LNCAP (cell line): ENCODE results near the gene PSMD11.

ENCODE experiments used
- CTCF ChIP-seq: fragments of 450-650 bp; IDR thresholded peaks from 2 replicates; pipeline ENCODE4 v1.5.1; 2017; ENCODE audit warnings: mild to moderate bottlenecking

Gene PSMD11

GRCh38 chr17:32497431-32498205 is 53.3 kb downstream of the PSMD11 start:
- no peak for TF ChIP-seq CTCF

GRCh38 chr17:32498391-32498790 is 54.1 kb downstream of the PSMD11 start:
- no peak for TF ChIP-seq CTCF

GRCh38 chr17:32502013-32502412 is 57.7 kb downstream of the PSMD11 start:
- TF ChIP-seq CTCF = no peak

GRCh38 chr17:32502710-32503109 is 58.4 kb downstream of the PSMD11 start:
- no peak for TF ChIP-seq CTCF

- no peak for TF ChIP-seq CTCF
Observed at GRCh38 chr17:32503251-32504165, 59.2 kb downstream of the PSMD11 start.

- TF ChIP-seq CTCF = no peak
Observed at GRCh38 chr17:32504166-32504990, 60.1 kb downstream of the PSMD11 start.

GRCh38 chr17:32508926-32509325 is 64.6 kb downstream of the PSMD11 start:
- no peak for TF ChIP-seq CTCF
